Measurements from ENCODE around the gene NPIPB4.
A peak's percentile ranks its signal among the peaks of the same experiment; 100 is the strongest.
"Not testable (repeated sequence)": the region's sequence is repeated elsewhere in the genome, so short reads cannot be mapped to it uniquely, and the experiment has no call there.

The NPIPB4 gene

GRCh38 chr16:21857656-21858055 lies at the start of gene NPIPB4:
NPIPB4 (minus strand) TSS chr16:21857756; CDS start chr16:21857378, 378 bp downstream.
- H3K36me3 Mint-ChIP-seq (ENCODE audit: low read depth); H3K27me3 Mint-ChIP-seq; DNase-seq; H3K27ac Mint-ChIP-seq; H3K4me1 Mint-ChIP-seq (ENCODE audit: low read depth); H3K9me3 Mint-ChIP-seq; H3K4me3 Mint-ChIP-seq: not testable (repeated sequence)

DNA sequence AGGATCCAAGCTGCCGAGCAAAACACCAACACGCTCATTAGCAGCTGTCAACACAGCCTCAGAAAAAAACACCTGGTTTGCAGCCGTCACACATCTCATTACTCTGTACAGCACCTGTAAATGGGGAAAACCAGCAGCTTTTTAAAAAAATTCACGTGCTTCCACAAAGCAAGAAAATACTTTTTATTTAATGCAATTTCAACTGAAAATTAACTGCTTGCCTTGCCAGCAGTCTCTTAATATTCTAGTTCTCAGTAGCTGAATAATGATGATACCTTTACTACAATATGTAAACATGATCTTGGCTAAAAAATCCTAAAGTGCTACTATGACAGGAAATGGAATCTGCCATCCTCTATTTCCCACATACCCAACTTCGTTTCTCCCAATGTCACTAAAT lies 41.4 kb upstream of the NPIPB4 start:
- H3K4me3 Mint-ChIP-seq; DNase-seq; H3K27me3 Mint-ChIP-seq; H3K36me3 Mint-ChIP-seq (ENCODE audit: low read depth); H3K4me1 Mint-ChIP-seq (ENCODE audit: low read depth); H3K9me3 Mint-ChIP-seq; H3K27ac Mint-ChIP-seq: not testable (repeated sequence)

DNA sequence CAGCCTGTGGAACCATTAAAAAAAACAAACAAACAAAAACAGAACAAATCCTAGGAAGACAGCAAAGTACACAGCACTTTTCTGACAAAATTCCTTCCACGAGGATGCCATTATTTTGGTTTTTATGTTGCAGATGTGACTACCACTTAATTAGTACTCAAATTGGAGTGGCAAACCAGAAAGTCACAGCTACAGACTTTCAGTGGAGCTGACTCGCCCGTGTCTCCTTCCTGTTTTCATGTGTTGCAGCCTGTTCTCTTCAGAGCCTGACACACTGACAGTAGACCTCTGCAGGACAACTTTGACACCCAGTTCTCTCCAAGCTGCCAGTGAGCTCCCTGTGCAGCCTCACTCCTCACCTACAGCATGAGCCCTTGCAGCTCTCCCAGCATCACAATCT lies 24.4 kb upstream of the NPIPB4 start:
- peak; percentile 30 for DNase-seq
- H3K27ac Mint-ChIP-seq, result not testable (repeated sequence)

GRCh38 chr16:21837186-21837585 lies 20.4 kb downstream of the NPIPB4 start:
- H3K4me3 Mint-ChIP-seq; DNase-seq; H3K9me3 Mint-ChIP-seq; H3K27me3 Mint-ChIP-seq; H3K36me3 Mint-ChIP-seq (ENCODE audit: low read depth); H3K4me1 Mint-ChIP-seq (ENCODE audit: low read depth); H3K27ac Mint-ChIP-seq: not testable (repeated sequence)

More for the DNA sequence above, 24.4 kb upstream of the NPIPB4 start:
- H3K4me3 Mint-ChIP-seq; H3K4me1 Mint-ChIP-seq (ENCODE audit: low read depth); H3K36me3 Mint-ChIP-seq (ENCODE audit: low read depth); H3K27me3 Mint-ChIP-seq; H3K9me3 Mint-ChIP-seq: not testable (repeated sequence)

GRCh38 chr16:21836334-21836733 lies 21.2 kb downstream of the NPIPB4 start:
- H3K9me3 Mint-ChIP-seq; H3K27me3 Mint-ChIP-seq; H3K4me1 Mint-ChIP-seq (ENCODE audit: low read depth); H3K4me3 Mint-ChIP-seq; H3K27ac Mint-ChIP-seq; DNase-seq; H3K36me3 Mint-ChIP-seq (ENCODE audit: low read depth): not testable (repeated sequence)

- not testable (repeated sequence) for H3K4me1 Mint-ChIP-seq (ENCODE audit: low read depth); H3K27me3 Mint-ChIP-seq; DNase-seq; H3K36me3 Mint-ChIP-seq (ENCODE audit: low read depth); H3K4me3 Mint-ChIP-seq; H3K9me3 Mint-ChIP-seq; H3K27ac Mint-ChIP-seq
Observed at GRCh38 chr16:21835747-21836146, 21.8 kb downstream of the NPIPB4 start.

DNA sequence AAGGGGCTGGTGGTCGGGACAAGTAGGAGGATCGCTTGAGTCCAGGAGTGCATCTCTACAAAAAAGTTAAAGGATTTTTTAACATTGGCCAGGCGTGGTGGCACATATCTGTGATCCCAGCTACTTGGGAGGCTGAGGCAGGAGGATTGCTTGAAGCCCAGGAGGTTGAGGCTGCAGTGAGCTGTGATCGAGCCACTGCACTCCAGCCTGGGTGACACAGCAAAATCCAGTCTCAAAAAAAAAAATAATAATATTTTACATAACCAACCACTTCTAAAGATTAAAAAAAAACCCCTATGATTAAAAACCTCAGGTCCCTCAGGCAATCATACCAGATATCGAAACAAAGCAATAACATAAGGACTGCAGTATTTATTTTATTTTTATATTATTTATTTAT lies 23.3 kb downstream of the NPIPB4 start:
- not testable (repeated sequence) for H3K9me3 Mint-ChIP-seq; H3K36me3 Mint-ChIP-seq (ENCODE audit: low read depth); DNase-seq; H3K27ac Mint-ChIP-seq; H3K4me1 Mint-ChIP-seq (ENCODE audit: low read depth); H3K27me3 Mint-ChIP-seq; H3K4me3 Mint-ChIP-seq

DNA sequence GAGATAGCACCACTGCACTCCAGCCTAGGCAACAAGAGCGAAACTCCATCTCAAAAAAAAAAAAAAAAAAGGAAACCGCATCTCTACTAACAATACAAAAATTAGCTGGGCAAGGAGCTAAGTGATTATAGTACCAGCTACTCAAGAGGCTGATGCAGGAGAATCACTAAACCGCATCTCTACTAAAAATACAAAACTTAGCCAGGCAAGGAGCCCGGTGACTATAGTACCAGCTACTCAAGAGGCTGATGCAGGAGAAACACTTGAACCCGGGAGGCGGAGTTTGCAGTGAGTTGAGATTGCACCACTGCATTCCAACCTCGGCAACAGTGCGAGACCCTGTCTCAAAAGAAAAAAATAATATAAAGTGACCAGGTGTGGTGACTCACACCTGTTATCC lies 27.6 kb downstream of the NPIPB4 start:
- H3K9me3 Mint-ChIP-seq; H3K36me3 Mint-ChIP-seq (ENCODE audit: low read depth); H3K27me3 Mint-ChIP-seq; H3K27ac Mint-ChIP-seq; DNase-seq; H3K4me1 Mint-ChIP-seq (ENCODE audit: low read depth); H3K4me3 Mint-ChIP-seq: not testable (repeated sequence)

DNA sequence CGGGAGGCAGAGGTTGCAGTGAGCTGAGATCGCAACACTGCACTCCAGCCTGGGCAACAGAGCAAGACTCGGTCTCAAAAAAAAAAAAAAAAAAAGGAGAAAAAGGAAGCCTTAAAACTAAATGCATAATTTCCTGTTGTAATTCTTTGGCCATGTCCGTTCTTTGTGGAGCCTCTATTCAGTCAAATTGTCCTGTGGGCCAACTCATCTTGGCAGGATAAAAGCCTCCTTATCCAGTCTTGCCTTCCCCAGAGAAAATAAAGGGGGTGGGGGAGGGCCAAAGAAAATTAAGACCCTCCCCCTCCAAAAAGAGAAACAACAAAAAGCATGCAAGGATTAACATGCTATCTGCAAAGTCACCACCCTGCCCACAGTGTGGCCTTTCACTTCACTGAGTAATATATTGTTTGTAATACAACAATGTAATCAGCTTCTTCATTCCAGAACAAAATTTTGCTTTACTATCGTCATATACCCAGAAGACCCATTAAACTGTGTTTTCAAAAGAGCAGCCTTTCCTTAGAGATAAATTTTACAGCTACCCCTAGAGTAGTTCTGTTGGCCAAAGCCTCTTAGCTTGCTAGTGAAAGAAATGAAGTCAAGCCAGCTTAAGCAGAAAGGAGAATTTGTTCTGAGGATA lies 31.4 kb downstream of the NPIPB4 start:
- H3K4me3 Mint-ChIP-seq; H3K27me3 Mint-ChIP-seq; H3K27ac Mint-ChIP-seq; H3K36me3 Mint-ChIP-seq (ENCODE audit: low read depth); H3K4me1 Mint-ChIP-seq (ENCODE audit: low read depth); H3K9me3 Mint-ChIP-seq; DNase-seq: not testable (repeated sequence)

DNA sequence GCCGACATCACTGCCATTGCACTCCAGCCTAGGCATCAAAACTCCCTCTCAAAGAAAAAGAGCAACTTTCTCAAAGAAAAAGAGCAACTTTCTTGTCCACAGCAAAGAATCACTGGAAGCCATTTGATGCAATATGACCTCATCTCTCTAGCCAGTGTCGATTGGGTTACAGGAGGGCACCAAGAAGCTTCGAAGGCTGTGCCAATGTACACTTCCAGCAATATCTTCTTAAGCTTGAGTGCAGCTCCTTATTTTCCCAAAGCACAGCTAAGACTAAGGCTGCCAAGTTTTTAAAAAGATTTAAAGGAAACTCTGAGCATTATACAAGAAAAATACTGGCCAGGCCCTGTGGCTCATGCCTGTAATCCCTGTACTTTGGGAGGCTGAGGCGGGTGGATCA lies 32.0 kb downstream of the NPIPB4 start:
- H3K9me3 Mint-ChIP-seq; DNase-seq; H3K27me3 Mint-ChIP-seq; H3K4me3 Mint-ChIP-seq; H3K27ac Mint-ChIP-seq; H3K4me1 Mint-ChIP-seq (ENCODE audit: low read depth); H3K36me3 Mint-ChIP-seq (ENCODE audit: low read depth): not testable (repeated sequence)

GRCh38 chr16:21823258-21823657 lies 34.3 kb downstream of the NPIPB4 start:
- H3K36me3 Mint-ChIP-seq (ENCODE audit: low read depth), result peaks cover 23% of the 10 kb centered on the region
- not testable (repeated sequence) for H3K4me3 Mint-ChIP-seq, H3K27ac Mint-ChIP-seq, H3K9me3 Mint-ChIP-seq, H3K27me3 Mint-ChIP-seq, DNase-seq
- peaks cover 18% of the 10 kb centered on the region for H3K4me1 Mint-ChIP-seq (ENCODE audit: low read depth)

GRCh38 chr16:21820908-21821465 lies 36.6 kb downstream of the NPIPB4 start:
- Mint-ChIP-seq H3K36me3 (ENCODE audit: low read depth) (peaks cover 33% of the 10 kb centered on the region), H3K4me3 (peak overlapping the region; percentile 89), H3K4me1 (ENCODE audit: low read depth) (peaks cover 21% of the 10 kb centered on the region), H3K27ac (peak overlapping the region; percentile 98)
- H3K9me3 Mint-ChIP-seq, DNase-seq, H3K27me3 Mint-ChIP-seq: not testable (repeated sequence)

DNA sequence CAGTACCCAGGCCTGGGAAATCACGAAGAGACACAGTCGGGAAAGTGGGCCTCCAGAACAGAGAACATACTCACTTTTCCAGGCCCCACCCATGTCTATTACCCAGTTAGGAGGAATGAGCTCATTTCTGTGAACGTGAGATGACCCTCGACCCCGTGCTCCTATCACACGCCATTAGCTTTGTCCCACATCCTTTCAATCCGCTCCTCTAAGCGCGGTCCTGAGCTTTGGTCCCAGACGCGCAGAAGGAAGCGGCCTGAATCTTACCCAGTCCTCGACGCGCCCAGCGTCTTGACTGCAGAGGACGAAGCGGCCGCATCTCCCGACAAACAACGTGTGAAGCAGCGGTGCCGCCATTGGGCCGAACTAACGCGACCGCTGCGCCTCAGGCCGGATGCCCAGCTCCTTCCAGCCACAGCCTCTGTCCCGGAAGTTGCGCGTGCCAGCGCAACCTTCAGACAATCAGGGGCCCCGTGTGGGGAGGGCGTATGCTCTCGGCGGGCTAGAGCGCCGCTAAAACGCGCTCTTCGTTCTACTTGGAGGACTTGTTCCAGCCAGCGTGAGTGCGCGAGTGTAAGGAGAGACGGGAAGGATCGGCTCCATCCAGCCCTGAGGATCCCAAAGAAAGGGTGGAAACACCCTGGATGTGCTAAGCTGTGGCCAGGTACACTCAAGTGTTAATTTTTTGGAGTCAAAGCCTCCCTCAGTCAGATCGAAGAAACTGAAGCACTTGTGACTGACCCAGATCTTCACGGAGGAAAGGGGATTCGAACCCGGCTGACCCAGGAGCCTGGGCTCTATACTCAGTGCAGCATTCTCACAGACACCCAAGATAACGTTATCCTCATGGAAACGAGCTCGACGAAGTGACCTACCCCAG lies 37.3 kb downstream of the NPIPB4 start:
- H3K4me3 Mint-ChIP-seq, result peak overlapping the region; percentile 89
- not testable (repeated sequence) for H3K27me3 Mint-ChIP-seq, H3K9me3 Mint-ChIP-seq
- H3K4me1 Mint-ChIP-seq (ENCODE audit: low read depth), result peaks cover 21% of the 10 kb centered on the region
- DNase-seq, result peak; percentile 84
- peaks cover 38% of the 10 kb centered on the region for H3K36me3 Mint-ChIP-seq (ENCODE audit: low read depth)
- peak overlapping the region; percentile 98 for H3K27ac Mint-ChIP-seq

DNA sequence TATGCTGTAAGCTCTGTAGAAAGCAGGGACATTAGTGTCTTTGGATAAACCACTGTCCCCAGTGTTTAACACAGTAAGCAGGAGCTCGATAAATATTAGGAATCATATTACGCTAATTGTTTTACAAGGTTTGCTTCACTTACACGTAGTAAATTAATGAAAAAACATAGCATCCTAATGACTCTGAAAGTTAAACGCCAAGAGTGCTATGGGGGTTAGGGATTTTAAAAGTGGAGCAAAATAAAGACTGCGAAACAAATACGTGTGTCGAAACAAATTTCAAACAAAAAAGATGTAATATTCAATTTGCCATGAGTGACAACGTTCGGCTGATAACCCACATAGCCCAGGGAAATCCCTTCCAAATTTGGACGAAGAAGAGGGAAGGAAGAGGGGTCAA lies 37.9 kb downstream of the NPIPB4 start:
- Mint-ChIP-seq H3K4me3 (peak overlapping the region; percentile 89), H3K36me3 (ENCODE audit: low read depth) (peaks cover 42% of the 10 kb centered on the region), H3K4me1 (ENCODE audit: low read depth) (peaks cover 21% of the 10 kb centered on the region), H3K27ac (peak overlapping the region; percentile 98)
- not testable (repeated sequence) for H3K27me3 Mint-ChIP-seq, DNase-seq, H3K9me3 Mint-ChIP-seq

GRCh38 chr16:21817012-21817411 lies 40.5 kb downstream of the NPIPB4 start:
- DNase-seq, H3K9me3 Mint-ChIP-seq, H3K27ac Mint-ChIP-seq, H3K4me3 Mint-ChIP-seq, H3K27me3 Mint-ChIP-seq: not testable (repeated sequence)
- H3K4me1 Mint-ChIP-seq (ENCODE audit: low read depth), result peaks cover 22% of the 10 kb centered on the region
- H3K36me3 Mint-ChIP-seq (ENCODE audit: low read depth), result peaks cover 62% of the 10 kb centered on the region

Measured in activated T-cell treated with anti-CD3 and anti-CD28 coated beads, Interleukin-2, amount 50 U/mL, for 24 hours (primary cell).